Bronchial epithelial cell (primary cell): ENCODE results near the gene NFATC4. TPM values are rescaled to one million over a fixed set of nuclear protein-coding genes. Genes with fewer than 3 reads are reported as not detected.
A peak's percentile ranks its signal among the peaks of the same experiment; 100 is the strongest.

Source experiments
- DNase-seq: peaks from one replicate; pipeline ENCODE4 v3.0.0-alpha.2; 2010; ENCODE audit warnings: low read depth
- FAIRE-seq: peaks from 2 replicates; lab custom pipeline; 2011; peaks lifted over from hg19 to GRCh38; lab: Jason Lieb, UNC
- H3K27me3 ChIP-seq: 2 replicates; pipeline ENCODE4 v1.5.1; 2011; ENCODE audit warnings: low read length; ENCODE audit not compliant: control insufficient read depth, insufficient read depth
- H3K36me3 ChIP-seq: 2 replicates; pipeline ENCODE4 v1.5.1; 2011; ENCODE audit warnings: low read length; ENCODE audit not compliant: control insufficient read depth, insufficient read depth
- H3K4me3 ChIP-seq: 2 replicates; pipeline ENCODE4 v1.5.1; 2011; ENCODE audit warnings: mild to moderate bottlenecking, low read depth, low read length, control low read depth
- CTCF ChIP-seq: IDR thresholded peaks from 2 replicates; pipeline ENCODE4 v1.5.1; 2011; ENCODE audit warnings: mild to moderate bottlenecking, moderate library complexity, low read length, control low read depth, inconsistent platforms; ENCODE audit not compliant: insufficient read depth, severe bottlenecking
- total RNA-seq: library from RNA; depleted of rRNA; stranded (reverse); fragments of >200 nt; gene quantifications from 2 replicates; pipeline ENCODE4 v1.2.1, GENCODE V29; 2014

Gene NFATC4
- total RNA-seq, 1 donor from 2014 or later = 4.7 TPM

DNA sequence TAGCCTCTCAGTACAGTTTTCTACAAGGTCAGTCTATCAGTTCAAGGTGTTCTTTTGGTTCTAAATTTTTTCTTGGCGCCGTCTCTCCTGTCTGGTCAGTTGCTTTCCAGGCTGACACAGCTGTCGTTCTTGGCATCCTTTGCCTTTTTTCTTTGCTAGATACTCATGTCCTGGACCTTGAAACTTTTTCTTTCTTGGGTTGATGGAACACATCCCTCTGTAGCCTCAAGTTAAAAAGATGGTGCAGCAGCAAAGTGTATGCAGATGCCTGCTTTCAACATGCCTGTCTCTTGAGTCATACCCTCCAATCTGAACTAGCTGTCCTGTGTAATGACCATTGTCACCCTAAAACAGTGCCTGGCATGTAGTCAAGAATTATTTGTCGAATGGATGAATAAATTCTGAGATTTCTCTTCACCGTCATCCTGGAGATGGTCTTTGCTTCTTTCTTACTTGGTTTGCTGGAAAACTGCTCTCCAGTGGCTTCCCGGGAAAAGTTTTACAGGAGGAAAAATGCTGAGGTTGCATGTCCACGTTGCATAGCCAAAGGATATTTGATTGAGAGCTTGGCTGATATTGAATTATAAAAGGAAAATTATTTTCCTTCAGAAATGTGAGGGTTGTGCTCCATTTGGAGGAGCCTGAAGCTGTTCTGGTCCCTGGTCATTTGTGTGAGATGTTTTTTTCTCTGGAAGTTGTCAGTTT is 35.5 kb downstream of the NFATC4 start:
- FAIRE-seq (no peak), DNase-seq (peak; percentile 45)
- no peak for TF ChIP-seq CTCF
- Histone ChIP-seq H3K4me3 (no peak overlapping the region), H3K27me3 (no peaks in the 10 kb centered on the region), H3K36me3 (peaks cover 2% of the 10 kb centered on the region)

DNA sequence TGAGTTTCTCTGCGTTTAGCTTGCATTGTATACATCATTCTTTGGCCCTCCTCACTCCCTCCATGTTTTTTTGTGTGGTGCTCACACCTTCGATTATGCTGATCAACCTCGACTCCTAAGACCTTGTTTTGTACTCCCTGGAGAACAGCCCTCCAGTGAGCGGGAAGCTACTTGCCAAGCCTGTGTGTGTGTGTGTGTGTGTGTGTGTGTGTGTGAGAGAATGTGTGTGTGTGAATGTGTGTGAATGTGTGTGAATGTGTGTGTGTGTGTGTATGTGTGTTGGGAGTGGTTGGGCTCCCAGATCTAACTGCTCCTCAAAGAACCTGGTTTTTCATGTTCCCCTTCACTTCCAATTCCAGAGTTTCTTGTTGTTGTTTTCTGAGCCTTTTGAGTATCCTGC is 36.8 kb downstream of the NFATC4 start:
- no peaks in the 10 kb centered on the region for H3K27me3 ChIP-seq
- FAIRE-seq (no peak), DNase-seq (no peak)
- H3K4me3 ChIP-seq = no peak overlapping the region
- no peak for TF ChIP-seq CTCF
- H3K36me3 ChIP-seq = peaks cover 3% of the 10 kb centered on the region

DNA sequence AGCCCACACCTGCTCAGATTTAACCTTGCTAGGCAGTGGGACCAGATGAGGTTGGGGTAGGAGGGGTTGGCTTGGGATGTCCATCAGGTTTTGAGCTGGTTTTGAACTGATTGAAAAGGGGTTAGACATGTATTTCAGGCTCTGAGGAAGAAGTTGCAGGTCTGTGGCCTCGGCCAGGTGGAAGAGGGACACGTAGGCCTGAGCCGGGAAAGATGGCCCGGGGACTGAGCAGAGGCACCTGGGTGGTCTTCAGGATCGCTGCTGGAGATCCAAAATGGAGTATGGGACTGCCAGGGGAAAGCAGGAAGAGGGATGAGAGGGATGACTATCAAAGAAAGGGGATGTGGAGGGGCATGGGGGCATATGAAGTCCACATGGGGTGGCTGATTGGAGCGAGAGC is 38.4 kb downstream of the NFATC4 start:
- DNase-seq (no peak), FAIRE-seq (no peak)
- H3K36me3 ChIP-seq = peaks cover 3% of the 10 kb centered on the region
- no peak overlapping the region for H3K4me3 ChIP-seq
- H3K27me3 ChIP-seq = no peaks in the 10 kb centered on the region
- TF ChIP-seq CTCF = no peak

DNA sequence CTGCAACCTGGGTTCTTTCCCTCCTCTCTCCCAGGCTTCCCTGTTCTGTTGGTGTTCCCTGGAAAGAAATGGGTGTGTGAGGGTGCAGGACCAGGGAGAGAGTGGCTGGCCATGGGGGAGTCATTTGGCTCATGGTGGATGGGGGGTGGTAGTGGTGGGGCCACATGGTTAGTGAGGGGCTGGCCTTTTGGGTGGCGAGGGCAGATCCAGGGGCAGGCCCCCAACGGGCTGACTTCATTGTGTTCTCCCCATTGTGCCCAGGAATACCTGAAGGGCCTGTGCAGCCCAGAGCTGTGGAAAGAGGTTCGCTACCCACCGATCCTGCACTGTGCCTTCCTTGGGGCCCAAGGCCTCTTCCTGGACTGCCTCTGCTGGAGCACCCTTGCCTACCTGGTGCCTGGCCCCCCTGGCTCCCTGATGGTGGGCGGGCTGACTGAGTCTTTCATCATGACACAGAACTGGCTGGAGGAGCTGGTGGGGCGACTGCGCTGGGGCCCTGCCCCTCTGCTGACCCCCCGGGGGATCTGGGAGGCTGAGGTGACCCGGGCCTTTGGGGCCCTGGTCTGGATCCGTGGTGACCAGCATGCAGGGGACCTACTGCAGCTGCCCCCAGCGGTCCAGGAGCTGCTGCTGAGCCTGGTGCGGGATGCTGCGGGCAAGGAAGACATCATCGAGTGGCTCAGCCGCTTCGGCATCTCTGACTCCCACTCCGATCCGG is 39.8 kb downstream of the NFATC4 start:
- no peak overlapping the region for H3K4me3 ChIP-seq
- H3K36me3 ChIP-seq = peaks cover 3% of the 10 kb centered on the region
- DNase-seq = no peak
- FAIRE-seq = no peak
- H3K27me3 ChIP-seq = no peaks in the 10 kb centered on the region
- TF ChIP-seq CTCF = no peak

DNA sequence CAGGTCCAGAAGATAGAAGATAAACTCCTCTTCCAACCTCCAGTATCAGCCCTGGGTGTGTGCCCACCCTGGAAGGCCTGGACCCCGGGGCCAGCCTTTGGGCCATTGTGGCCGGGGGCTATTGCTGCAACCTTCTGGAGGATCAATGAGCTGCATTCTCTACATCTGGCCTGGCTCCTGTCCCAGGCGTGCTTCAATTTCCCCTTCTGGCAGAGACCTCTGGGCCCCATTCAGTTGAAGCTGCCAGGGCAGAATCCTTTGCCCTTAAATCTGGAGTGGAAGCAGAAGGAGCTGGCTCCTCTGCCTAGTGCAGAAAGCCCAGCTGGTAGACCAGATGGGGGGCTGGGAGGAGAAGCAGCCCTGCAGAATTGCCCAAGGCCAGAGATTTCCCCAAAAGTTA is 40.8 kb downstream of the NFATC4 start:
- Histone ChIP-seq H3K36me3 (peaks cover 5% of the 10 kb centered on the region), H3K4me3 (no peak overlapping the region), H3K27me3 (no peaks in the 10 kb centered on the region)
- peak; percentile 36 for FAIRE-seq
- TF ChIP-seq CTCF = no peak
- DNase-seq = no peak
